C4-2B (cell line): ENCODE measurements around the gene MLLT3.

Experiments
- ZFX ChIP-seq: fragments of 450-650 bp; IDR thresholded peaks from 2 replicates; pipeline ENCODE4 v1.6.1; 2017
- TF ChIP-seq, protein P1 (sequence below): fragments of 450-650 bp; conservative IDR thresholded peaks from 2 replicates; pipeline ENCODE4 v1.5.1; 2017; ENCODE audit warnings: mild to moderate bottlenecking

GRCh38 chr9:20356403-20357036 is 265.8 kb downstream of the MLLT3 start:
- TF ChIP-seq, protein P1, sequence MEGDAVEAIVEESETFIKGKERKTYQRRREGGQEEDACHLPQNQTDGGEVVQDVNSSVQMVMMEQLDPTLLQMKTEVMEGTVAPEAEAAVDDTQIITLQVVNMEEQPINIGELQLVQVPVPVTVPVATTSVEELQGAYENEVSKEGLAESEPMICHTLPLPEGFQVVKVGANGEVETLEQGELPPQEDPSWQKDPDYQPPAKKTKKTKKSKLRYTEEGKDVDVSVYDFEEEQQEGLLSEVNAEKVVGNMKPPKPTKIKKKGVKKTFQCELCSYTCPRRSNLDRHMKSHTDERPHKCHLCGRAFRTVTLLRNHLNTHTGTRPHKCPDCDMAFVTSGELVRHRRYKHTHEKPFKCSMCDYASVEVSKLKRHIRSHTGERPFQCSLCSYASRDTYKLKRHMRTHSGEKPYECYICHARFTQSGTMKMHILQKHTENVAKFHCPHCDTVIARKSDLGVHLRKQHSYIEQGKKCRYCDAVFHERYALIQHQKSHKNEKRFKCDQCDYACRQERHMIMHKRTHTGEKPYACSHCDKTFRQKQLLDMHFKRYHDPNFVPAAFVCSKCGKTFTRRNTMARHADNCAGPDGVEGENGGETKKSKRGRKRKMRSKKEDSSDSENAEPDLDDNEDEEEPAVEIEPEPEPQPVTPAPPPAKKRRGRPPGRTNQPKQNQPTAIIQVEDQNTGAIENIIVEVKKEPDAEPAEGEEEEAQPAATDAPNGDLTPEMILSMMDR, result peak; percentile 96
- TF ChIP-seq ZFX, result no peak
